Breast epithelium (tissue), 4 donors: ENCODE data around the gene SLC28A3. TPM values are rescaled to one million over a fixed set of nuclear protein-coding genes. Genes with fewer than 3 reads are reported as not detected.

ENCODE experiments used
- DNase-seq, 2 donors: peaks; one replicate each; pipeline ENCODE4 v3.0.0-alpha.2; 2019; ENCODE audit warnings: low spot score in 2 of 2
- H3K27ac ChIP-seq, 2 donors: fragments of 200-600 bp; sonication (generic) in 1 of 2; one replicate each; pipeline ENCODE4 v1.5.1; 2016 to 2019; ENCODE audit warnings: mild to moderate bottlenecking in 1 of 2
- H3K27me3 ChIP-seq, 2 donors: fragments of 200-600 bp; sonication (generic) in 1 of 2; one replicate each; pipeline versions ENCODE4 v1.5.1 to v1.6.0; 2017 to 2019; ENCODE audit warnings: control low read depth in 1 of 2, mild to moderate bottlenecking in 1 of 2
- H3K36me3 ChIP-seq: fragments of 200-600 bp; one replicate; pipeline ENCODE4 v1.5.1; 2019
- H3K4me1 ChIP-seq, 2 donors: fragments of 200-600 bp; sonication (generic); one replicate each; pipeline ENCODE4 v1.5.1; 2016 to 2019; ENCODE audit warnings: control low read depth in 1 of 2
- H3K4me3 ChIP-seq, 3 donors: fragments of 200-600 bp; sonication (generic); 1 replicate in 2 of 3; 2 replicates in 1 of 3; pipeline ENCODE4 v1.5.1; 2016 to 2019; ENCODE audit warnings: mild to moderate bottlenecking in 3 of 3, moderate library complexity in 2 of 3
- H3K9me3 ChIP-seq, 2 donors: fragments of 200-600 bp; sonication (generic) in 1 of 2; one replicate each; pipeline ENCODE4 v1.5.1; 2016 to 2019; ENCODE audit warnings: control low read depth in 1 of 2
- CTCF ChIP-seq, 3 donors: fragments of 450-650 bp; IDR thresholded peaks; one replicate each; pipeline ENCODE4 v1.5.1; 2016 to 2017; ENCODE audit warnings: antibody characterized with exemption in 3 of 3, mild to moderate bottlenecking in 3 of 3, moderate library complexity in 3 of 3
- POLR2A ChIP-seq: fragments of 450-650 bp; IDR thresholded peaks from one replicate; pipeline ENCODE4 v1.6.1; 2016; ENCODE audit warnings: antibody characterized with exemption, mild to moderate bottlenecking, moderate library complexity
- POLR2AphosphoS5 ChIP-seq, 3 donors: sonication (generic); formaldehyde crosslinking; IDR thresholded peaks; one replicate each; pipeline ENCODE4 v1.6.1; 2017; ENCODE audit warnings: antibody characterized with exemption in 3 of 3
- intact Hi-C: fragments of 100-400 bp; cut with DNase I; formaldehyde crosslinking; loops from one replicate; pipeline ENCODE4 v1.15.1; 2023; ENCODE audit warnings: low total_unique reads
- total RNA-seq, 3 donors: library from RNA; depleted of rRNA; stranded (reverse); fragments of >200 nt; gene quantifications; one replicate each; pipeline ENCODE4 v1.1.0, GENCODE V29; 2016

Gene SLC28A3
- total RNA-seq, 3 donors from 2014 or later, result 0.16 to 52.7 (median 10.5) TPM

- Histone ChIP-seq H3K4me1 (no peaks in the 10 kb centered on the region), H3K27me3 (no peaks in the 10 kb centered on the region), H3K9me3 (no peaks in the 10 kb centered on the region), H3K4me3 (no peak overlapping the region), H3K36me3 (no peaks in the 10 kb centered on the region), H3K27ac (no peak overlapping the region)
- intact Hi-C loops, result no loop called here
- no peak for TF ChIP-seq POLR2A
- no peak for TF ChIP-seq POLR2AphosphoS5 (IDR thresholded peaks at IDR 0.05)
- TF ChIP-seq CTCF (IDR thresholded peaks at IDR 0.05), result no peak
- DNase-seq, result no peak
Measured at GRCh38 chr9:84384617-84385016, 44.1 kb upstream of the SLC28A3 start.

DNA sequence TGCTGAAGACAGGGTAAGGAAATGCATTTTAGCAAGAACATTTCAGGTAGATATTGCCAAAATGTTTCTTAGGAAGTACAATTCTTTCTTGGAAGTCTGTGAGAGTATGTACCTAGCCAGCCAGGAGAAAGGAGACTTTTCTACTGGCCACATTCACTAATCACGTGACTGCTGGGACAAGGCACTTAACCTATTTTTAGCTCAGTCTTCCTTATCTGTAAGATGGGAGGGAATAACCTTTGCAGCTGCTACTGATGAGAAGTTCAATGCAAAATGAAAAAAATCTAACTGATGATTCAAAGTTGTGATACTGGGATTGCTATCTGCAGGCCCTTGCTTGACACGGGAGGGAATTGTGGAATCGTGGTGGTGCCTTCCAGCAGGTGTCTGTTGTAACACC lies 42.6 kb upstream of the SLC28A3 start:
- no peak for DNase-seq
- no peak for TF ChIP-seq CTCF (IDR thresholded peaks at IDR 0.05)
- H3K4me3 ChIP-seq, result no peak overlapping the region
- no peaks in the 10 kb centered on the region for H3K4me1 ChIP-seq
- H3K27ac ChIP-seq, result peak overlapping the region in 1 of 2 donors; percentile 3
- no peaks in the 10 kb centered on the region for H3K27me3 ChIP-seq
- H3K36me3 ChIP-seq, result no peaks in the 10 kb centered on the region
- intact Hi-C loops, result no loop called here
- H3K9me3 ChIP-seq, result no peaks in the 10 kb centered on the region

GRCh38 chr9:84382720-84383119 lies 42.2 kb upstream of the SLC28A3 start:
- TF ChIP-seq POLR2A (no peak), CTCF (IDR thresholded peaks at IDR 0.05) (no peak), POLR2AphosphoS5 (IDR thresholded peaks at IDR 0.05) (no peak)
- Histone ChIP-seq H3K27me3 (no peaks in the 10 kb centered on the region), H3K36me3 (no peaks in the 10 kb centered on the region), H3K4me1 (no peaks in the 10 kb centered on the region), H3K27ac (peak overlapping the region in 1 of 2 donors; percentile 3), H3K4me3 (no peak overlapping the region), H3K9me3 (no peaks in the 10 kb centered on the region)
- DNase-seq, result no peak
- intact Hi-C loops, result no loop called here

DNA sequence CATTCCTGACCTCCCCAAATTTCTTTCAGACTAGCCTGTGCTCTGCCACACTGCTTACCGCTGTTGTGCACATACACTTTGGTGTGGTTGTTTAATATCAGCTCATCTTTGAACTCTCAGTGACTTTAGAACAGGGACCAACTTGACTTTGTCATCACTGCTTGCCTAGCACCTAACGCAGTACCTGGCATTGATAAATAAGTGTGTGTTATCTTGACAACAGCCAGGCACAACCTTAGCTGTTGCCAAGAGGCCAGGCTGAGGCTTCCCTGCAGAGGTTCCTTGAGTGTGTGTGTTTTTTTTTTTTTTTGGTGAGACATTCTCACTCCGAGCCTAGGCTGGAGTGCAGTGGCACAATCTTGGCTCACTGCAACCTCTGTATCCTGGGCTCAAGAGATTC lies 41.0 kb upstream of the SLC28A3 start:
- TF ChIP-seq POLR2AphosphoS5 (IDR thresholded peaks at IDR 0.05) (no peak), POLR2A (no peak), CTCF (IDR thresholded peaks at IDR 0.05) (no peak)
- intact Hi-C loops, result no loop called here
- no peak for DNase-seq
- H3K4me1 ChIP-seq, result no peaks in the 10 kb centered on the region
- no peaks in the 10 kb centered on the region for H3K36me3 ChIP-seq
- no peaks in the 10 kb centered on the region for H3K9me3 ChIP-seq
- H3K4me3 ChIP-seq, result no peak overlapping the region
- no peaks in the 10 kb centered on the region for H3K27me3 ChIP-seq
- H3K27ac ChIP-seq, result no peak overlapping the region

GRCh38 chr9:84379740-84380139 lies 39.2 kb upstream of the SLC28A3 start:
- Histone ChIP-seq H3K27ac (no peak overlapping the region), H3K27me3 (no peaks in the 10 kb centered on the region), H3K9me3 (no peaks in the 10 kb centered on the region), H3K4me1 (no peaks in the 10 kb centered on the region), H3K36me3 (no peaks in the 10 kb centered on the region), H3K4me3 (no peak overlapping the region)
- TF ChIP-seq CTCF (IDR thresholded peaks at IDR 0.05), result no peak
- no peak for TF ChIP-seq POLR2AphosphoS5 (IDR thresholded peaks at IDR 0.05)
- TF ChIP-seq POLR2A, result no peak
- intact Hi-C loops, result no loop called here
- DNase-seq, result no peak
